Fibroblast of upper back skin (primary cell): ENCODE results near the gene THAP8.
"Not testable (repeated sequence)": the region's sequence is repeated elsewhere in the genome, so short reads cannot be mapped to it uniquely, and the experiment has no call there.

Experiments used
- DNase-seq: peaks from one replicate; pipeline ENCODE4 v3.0.0-alpha.2; 2013

Gene THAP8, protein sequence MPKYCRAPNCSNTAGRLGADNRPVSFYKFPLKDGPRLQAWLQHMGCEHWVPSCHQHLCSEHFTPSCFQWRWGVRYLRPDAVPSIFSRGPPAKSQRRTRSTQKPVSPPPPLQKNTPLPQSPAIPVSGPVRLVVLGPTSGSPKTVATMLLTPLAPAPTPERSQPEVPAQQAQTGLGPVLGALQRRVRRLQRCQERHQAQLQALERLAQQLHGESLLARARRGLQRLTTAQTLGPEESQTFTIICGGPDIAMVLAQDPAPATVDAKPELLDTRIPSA

DNA sequence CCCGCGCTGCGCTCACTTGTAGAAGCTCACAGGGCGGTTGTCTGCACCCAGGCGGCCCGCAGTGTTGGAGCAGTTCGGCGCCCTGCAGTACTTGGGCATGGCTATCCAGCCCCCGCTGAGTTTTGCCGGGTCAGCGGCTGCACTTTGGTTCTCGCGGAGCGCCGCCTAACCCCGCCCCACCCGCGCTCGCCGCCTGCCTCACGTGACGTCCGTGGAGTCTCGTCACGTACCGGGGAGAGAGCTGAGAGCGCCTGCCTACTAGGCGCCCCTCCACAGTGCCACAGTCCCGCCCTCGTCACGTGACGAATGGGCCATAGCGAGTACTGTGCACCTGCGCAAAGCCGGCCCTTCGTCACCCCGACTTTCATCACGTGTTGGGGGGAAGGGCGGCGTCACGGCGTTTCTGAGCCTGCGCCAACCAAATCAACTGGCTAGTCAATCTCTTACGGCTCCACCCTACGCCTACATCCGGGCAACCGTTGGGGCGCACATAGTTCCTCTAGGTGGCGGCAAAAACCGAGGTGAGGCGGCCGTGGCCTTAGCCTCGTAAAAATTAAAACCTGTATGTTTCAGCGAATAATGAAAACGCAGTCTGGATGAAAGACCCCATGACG lies at the start of gene THAP8:
THAP8 (minus strand) TSS at position 167 of the 614 bp plus-strand sequence; CDS start at position 99, 68 bp downstream.
- DNase-seq = peak; percentile 99

DNA sequence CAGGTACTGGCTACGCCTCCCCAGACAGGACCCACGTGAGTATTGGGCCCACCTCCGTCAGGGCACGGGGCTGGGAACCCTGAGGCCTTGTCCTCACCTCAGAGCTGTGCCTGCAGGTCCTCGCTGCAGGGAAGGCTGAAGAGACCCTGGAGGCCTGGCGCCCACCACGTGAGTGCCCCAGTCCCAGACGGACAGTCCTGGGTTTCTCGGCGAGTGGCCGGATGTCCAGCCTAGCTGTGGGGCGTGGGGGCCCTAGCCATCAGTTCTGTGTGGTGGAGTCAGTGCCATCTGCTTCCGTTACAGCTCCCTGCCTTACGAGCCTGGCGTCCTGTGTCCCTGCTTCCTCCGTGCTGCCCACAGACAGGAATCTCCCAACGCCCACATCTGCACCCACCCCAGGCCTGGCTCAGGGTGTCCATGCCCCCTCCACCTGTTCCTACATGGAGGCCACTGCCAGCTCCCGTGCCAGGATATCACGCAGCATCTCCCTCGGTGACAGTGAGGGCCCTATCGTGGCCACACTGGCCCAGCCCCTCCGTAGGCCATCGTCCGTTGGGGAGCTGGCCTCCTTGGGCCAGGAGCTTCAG lies 49.0 kb upstream of the THAP8 start:
- DNase-seq = no peak

DNA sequence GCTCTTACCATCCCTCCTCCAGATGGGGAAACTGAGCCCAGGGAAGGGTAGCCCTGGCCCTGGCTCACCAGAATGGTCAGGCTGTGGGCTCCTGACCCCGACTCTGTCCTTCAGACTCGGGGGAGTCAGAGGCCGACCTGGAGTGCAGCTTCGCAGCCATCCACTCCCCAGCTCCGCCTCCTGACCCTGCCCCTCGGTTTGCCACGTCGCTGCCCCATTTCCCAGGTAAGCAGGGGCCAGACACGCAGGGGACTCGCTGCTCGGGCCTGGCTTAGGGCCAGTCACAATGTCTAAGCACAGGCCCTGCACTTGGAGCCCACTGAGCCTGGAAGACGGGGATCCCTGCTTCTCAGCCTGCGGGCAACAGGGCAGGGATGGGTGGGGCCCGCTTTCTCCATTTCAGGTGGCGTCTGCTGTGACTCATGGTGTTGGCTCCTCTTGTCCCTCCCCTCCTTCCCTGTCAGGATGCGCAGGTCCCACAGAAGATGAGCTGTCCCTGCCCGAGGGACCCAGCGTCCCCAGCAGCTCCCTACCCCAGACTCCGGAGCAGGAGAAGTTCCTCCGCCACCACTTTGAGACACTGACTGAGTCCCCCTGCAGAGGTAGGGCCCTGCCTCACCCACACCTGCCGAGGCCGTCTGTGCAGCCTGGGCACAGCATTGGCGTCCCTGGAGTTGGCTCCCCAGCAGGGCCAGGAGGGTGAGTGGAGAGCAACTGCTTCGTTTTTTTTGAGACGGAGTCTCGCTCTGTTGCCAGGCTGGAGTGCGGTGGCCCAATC lies 47.7 kb upstream of the THAP8 start:
- DNase-seq = no peak

DNA sequence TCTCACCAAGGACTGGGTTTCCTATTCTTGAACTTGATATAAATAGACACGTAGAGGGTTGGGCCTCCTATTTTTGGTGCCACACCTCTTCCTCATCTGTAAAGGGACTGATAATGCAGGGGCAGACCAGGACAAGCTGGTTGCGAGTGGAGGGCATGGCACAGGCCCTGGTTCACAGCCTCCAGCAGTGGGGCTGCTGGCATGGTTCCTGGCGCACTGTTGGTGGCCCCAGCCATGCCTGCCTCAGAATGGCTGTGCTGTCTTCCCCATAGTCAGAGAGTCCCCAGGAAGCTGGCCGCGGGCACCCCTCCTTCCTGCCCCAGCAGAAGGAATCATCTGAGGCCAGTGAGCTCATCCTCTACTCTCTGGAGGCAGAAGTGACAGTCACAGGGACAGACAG lies 46.4 kb upstream of the THAP8 start:
- DNase-seq = no peak

DNA sequence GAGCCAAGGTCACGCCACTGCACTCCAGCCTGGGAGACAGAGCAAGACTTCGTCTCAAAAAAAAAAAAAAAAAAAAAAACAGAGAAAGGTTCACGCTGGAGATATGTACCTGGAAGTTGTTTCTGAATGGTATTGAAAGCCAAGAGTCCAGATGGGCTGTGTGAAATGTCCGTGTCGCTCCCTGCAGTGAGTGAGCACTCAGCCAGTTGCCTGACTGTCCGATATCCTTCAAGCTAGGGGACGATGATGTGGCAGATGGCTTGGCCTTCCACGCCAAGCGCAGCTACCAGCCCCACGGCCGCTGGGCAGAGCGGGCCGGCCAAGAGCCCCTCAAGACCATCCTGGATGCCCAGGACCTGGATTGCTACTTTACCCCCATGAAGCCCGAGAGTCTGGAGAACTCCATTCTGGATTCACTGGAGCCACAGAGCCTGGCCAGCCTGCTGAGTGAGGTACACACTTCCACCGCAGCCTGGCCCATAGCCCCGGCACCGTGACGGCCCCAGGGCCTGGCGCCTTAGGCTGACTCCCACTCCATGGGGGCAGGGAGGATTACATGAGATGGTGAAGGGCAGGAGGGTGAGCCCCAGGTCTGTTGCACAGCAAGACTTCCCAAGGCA lies 45.2 kb upstream of the THAP8 start:
- DNase-seq = no peak

DNA sequence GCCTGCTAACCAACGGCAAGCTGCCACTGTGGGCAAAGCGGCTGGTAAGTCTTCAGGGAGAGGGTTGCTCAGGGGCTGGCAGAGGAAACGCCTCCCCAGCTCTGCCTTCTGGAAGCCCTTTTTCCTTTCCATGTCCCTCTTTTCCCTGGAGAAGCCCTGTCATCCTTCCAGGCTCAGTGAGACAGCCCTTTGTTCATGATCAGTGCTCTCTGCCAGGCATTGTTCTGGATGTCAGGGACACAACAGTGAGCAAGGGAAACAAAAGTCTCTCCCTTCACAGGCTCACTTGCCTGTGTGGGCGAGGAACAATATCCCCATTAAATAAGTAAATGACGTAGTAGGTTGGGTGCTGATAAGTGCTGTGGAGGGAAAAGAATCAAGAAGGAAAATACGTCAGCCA lies 43.0 kb upstream of the THAP8 start:
- DNase-seq = no peak

DNA sequence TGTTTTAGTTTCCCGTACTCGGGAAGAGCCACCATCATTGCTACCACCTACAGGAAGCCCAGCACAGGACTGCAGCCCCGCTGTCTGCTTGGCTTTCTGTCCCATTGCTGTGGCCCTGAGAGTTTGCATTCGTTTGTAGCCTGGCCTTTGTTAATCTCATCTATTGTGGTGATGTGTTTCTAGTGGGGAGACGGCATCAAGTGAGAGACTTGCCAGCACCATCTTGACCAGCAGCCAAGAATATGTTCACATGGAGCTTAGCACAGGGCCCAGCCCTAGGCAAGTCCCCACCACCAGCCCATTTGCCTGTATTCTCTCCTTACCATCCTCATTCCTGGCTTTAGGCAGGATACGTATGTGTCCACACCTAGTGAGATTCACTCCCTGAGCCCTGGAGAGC lies 39.6 kb upstream of the THAP8 start:
- no peak for DNase-seq

DNA sequence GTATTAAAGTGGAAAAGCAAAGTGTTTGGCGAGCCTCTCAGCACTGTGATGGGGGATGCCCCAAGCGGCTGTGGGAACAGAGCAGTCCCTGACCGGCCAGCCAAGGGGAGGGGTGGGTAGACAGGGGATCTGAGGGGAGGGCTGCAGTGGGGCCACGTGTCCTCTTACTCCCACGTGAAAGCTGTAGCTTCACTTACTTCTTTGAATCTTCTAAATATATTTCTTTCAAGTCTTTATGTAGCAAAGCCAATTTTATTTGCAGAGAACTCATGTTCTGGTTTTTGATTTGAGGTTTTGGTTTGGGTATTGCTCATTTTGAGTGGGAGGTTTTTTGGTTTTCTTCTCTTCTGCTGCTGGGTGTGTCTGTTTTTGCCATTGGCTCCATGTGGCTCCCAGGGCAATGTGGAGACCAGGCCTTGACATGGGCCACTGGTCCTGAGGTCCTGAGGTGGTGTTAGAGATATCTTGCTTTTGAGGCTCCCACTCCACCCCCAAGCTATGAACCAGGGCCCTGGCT lies 39.1 kb upstream of the THAP8 start:
- DNase-seq = no peak

DNA sequence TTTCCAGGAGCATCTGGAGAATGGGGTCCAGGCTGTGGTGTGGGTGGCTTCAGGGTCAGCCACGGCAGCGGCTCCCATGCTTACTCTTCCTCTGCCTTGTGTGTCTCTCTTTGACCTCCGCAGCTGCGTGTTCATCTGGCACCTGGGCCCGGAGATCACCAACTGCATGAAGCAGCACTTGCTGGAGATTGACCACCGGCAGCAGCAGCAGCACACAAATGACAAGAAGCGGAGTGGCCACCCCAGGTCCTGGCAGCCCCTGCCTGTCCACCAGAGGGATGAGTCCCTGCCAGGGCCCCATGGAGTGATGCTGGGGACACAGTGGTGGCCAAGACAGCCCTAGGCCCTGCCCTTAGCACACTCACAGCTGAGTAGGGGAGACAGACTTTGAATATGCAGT lies 38.5 kb upstream of the THAP8 start:
- DNase-seq = no peak

DNA sequence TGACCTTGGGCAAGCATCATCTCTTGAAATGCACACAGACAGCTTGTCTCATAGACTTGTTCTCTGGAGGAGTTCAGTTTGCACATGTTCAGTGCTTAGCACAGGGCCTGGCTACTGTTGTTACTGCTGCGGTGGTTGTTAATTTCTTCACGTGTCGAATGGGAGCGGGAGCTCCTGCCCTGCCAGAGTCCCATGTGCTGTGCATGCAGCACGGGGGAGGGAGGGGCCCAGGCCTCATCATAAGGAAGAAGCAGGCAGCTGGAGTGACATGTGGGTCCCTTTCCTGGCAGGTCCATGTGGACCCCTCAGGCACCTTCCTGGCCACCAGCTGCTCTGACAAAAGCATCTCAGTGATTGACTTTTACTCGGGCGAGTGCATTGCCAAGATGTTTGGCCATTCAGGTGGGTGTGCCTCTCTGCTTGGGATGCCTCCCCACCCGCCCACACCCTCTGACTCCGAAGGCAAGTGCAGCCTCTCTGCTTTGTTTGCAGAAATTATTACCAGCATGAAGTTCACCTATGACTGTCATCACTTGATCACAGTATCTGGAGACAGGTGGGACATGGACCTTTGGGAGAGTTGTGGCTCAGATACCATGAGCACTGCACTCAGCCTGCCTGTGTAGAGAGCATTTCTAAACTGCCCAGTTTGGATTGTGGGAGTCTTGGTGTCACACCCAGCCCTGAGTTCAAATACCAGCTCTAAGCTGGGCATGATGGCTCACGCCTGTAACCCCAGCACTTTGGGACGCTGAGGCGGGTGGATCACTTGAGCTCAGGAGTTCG lies 37.0 kb upstream of the THAP8 start:
- DNase-seq = no peak

DNA sequence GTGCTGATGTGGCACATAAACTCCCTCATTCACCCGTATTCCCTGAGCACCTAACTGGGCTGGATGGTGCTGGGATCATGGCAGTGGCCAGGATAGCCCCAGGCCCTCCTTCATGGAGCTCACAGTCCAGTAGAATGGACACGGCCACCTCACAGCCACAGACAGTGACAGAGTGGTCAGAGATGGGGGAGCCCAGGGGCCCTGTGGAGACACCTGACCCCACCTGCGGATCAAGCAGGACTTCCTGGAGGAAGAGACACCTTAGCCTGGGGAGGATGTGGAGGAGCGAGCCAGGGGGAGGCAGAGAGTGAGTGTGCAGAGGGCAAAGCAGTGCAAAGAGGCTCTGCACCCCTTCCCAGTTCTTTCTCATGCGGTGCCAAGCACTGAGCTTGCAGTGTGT lies 35.8 kb upstream of the THAP8 start:
- DNase-seq = no peak

DNA sequence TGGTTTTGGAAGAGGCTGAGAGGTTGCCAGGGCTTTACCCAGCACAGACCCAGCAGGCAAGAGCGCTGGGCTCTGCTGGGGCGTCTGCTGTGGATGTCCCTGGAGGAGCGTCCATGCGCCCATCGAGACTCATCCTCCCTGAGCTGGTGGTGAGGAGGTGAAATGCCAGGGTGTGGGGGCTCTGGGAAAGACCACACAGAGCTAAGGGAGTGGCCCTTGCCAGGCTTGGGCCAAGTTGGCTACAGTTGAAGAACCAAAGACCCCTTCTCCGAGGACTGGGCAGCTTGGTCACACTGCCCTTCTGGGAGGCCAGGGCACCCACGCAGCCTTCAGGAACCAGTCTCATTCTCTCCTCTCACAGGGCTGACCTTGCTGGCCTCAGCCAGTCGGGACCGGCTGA lies 32.2 kb upstream of the THAP8 start:
- DNase-seq = no peak

DNA sequence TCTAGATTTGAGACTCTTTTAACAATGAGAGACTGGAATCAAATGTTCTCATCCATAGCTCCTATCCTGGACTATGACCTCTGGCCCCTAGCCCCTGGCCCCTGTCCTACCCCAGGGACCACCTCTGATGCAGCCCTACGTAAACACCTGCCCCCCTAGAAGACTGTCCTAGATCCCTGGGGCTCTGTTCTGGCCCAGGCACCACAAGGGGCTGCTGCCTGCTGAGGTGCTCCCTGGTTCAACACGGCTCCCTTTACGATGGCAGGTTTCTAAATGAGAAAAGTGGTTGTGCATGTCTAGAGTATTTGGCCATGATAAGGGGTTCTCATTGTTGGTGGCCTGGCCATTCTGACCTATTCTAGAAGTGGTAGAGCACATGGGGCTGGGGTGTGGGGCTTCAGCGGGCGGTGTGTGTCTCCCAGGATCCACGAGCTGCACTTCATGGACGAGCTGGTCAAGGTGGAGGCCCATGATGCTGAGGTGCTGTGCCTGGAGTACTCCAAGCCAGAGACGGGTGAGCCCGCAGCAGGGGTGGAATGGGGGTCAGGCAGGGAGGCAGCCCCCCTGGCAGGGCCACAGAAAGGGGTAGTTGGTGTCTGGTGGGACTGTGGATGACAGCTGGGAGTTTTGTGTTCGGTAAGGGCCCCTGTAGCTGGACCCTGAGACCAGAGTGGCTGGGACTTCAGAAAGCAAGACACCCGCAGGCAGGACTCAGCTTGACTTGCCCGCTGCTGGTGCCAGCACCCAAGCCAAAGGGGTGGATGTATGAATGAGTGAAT lies 30.3 kb upstream of the THAP8 start:
- DNase-seq = no peak

DNA sequence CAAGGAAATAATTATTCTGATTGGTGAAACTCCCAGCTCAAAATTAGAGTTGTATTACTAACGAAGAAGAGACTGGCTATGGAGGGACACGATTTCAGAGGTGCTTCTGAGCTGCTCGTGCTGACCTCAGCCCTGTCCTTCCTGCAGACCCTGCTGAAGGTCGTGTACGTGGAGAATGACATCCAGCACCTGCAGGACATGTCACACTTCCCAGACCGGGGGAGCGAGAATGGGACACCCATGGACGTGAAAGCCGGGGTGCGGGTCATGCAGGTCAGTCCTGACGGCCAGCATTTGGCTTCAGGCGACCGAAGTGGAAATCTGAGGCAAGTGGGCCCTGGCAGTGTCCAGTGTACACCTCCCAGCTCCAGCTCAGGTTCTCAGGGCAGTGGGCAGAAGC lies 28.8 kb upstream of the THAP8 start:
- no peak for DNase-seq

DNA sequence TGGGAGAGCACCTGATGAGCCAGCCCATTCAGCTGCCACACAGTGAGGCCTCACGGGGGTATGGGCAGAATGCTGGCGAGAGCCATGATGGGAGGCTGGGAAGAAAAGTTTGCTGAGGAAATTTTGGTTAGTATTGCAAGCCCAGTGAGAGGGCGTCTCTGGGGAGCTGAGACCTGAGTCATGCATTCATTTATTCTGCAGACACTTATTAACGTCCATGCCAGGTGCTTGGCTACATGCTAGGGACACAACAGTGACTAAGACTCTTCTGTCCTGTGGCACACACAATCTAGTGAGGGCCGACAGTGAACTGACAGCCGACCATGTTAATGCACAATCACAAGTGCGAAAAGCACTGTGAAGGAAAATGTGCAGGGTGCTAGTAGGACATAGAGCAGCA lies 27.8 kb upstream of the THAP8 start:
- peak; percentile 12 for DNase-seq

DNA sequence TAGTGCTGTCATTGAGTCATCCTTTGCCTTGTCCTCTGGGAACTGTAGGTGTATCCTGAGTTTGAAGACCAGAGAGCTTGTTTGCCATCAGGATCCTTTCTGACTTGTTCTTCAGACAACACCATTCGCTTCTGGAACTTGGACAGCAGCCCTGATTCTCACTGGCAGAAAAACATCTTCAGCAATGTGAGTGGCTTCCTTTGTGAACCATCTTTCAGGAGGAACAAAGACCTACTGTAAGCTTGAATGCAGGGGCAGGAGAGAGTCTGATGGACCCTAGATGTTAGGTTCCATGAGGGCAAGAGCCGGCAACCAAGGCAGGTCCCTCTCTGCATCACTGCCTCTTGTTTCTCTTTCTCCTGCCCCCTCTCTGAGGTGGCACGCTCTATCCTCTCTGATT lies 27.3 kb upstream of the THAP8 start:
- no peak for DNase-seq

DNA sequence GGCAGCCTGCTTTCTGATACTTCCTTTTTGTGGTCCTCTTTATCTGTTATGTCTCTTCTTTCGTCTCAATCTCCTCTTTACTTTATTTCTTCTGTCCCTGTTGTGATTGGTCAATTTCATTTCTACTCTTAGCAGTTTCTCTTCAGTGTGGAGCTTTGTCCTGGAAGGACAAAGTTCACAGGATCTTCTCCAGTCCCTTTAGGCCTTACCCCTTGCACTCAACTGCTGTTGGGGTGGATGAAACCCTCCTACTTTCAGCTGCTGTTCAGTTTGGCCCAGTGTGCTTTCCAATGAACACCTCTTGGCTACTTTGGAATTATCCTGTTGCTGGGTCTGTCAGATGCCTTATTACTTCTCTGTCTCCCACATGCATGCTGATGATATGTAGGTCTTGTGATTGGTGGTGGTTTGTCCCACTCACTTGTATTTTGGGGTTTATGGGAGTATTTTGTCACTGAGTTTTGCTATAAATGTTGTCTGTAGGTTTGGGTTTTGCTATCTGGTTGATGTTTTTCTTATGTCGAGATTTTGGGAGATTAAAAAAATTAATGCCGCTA lies 25.4 kb upstream of the THAP8 start:
- DNase-seq = no peak

DNA sequence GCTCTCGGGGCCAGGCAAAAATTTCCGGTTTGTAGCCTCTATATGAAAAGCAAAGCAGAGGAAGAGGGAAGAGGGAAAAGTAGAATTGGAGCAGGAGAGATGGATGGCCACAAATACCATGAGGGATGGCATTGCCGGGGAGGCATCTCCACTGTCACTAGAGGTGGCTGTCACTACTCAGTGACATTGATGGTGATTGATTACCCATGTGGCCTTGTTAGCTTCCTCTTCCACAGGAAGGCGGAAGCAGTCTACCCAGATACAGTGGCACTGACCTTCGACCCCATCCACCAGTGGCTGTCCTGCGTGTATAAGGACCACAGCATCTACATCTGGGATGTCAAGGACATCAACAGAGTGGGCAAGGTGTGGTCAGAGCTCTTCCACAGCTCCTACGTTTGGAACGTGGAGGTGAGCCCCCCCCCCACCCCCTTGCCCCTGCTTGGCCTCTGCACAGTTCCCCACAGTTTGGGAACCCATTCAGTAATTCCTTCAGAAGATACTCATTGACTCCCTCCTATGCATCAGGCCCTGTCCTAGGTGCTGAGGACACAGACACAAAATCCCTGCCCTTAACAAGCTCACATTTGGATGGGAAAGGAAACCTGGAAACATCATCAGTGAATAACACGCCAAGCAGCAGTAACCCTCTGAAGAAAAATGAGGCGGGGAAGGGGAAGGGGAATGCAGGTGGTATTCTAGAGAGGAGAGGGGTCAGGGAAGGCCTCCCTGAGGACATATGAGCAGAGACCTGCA lies 19.2 kb upstream of the THAP8 start:
- no peak for DNase-seq

DNA sequence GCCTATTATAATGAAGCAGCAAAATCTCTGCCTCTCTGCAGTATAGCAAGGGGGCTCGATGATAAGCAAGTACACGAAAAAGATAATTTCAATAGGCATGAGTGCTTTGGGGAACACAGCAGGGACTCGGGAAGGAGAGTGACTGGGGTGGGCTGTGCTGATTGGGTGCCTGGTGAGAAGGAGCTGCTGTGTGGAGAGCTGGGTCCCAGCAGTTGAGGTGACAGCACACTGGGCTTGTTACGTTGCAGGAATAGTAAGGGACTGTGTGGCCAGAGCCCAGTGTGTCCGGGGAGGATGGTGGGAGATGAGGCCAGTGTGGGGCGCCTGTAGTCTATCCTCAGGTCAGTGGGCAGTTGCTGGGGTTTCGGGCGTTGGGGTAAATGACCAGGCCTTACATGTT lies 18.0 kb upstream of the THAP8 start:
- no peak for DNase-seq

DNA sequence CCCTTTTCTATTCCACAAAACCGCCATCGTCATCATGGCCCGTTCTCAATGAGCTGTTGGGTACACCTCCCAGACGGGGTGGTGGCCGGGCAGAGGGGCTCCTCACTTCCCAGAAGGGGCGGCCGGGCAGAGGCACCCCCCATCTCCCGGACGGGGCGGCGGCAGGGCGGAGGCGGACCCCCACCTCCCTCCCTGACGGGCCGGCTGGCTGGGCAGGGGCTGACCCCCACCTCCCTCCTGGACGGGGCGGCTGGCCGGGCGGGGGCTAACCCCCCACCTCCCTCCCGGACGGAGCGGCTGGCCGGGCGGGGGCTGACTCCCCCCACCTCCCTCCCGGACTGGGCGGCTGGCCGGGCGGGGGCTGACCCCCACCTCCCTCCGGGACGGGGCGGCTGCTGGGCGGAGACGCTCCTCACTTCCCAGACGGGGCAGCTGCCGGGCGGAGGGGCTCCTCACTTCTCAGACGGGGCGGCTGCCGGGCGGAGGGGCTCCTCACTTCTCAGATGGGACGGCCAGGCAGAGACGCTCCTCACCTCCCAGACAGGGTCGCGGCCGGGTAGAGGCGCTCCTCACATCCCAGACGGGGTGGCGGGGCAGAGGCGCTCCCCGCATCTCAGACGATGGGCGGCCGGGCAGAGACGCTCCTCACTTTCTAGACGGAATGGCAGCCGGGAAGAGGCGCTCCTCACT lies 14.9 kb upstream of the THAP8 start:
- DNase-seq = not testable (repeated sequence)
